Neural cell (in vitro differentiated cells): Measurements from ENCODE around the gene AHSG.

ENCODE experiments used
- CTCF ChIP-seq: fragments of 450-650 bp; IDR thresholded peaks from 2 replicates; pipeline ENCODE4 v1.5.1; 2014; ENCODE audit warnings: antibody characterized with exemption, mild to moderate bottlenecking, moderate library complexity; ENCODE audit not compliant: poor library complexity, severe bottlenecking
- EP300 ChIP-seq: fragments of 450-650 bp; conservative IDR thresholded peaks from 2 replicates; pipeline ENCODE4 v1.6.1; 2014; ENCODE audit warnings: antibody characterized with exemption, mild to moderate bottlenecking, moderate library complexity; ENCODE audit not compliant: poor library complexity, severe bottlenecking
- EZH2 ChIP-seq: fragments of 200-600, 300-800 bp; shearing (Covaris generic), sonication (generic); IDR thresholded peaks from 2 replicates; pipeline ENCODE4 v1.6.1; 2014; ENCODE audit warnings: antibody characterized with exemption, low read length, borderline replicate concordance, mild to moderate bottlenecking; ENCODE audit not compliant: insufficient read depth, poor library complexity, severe bottlenecking
- MXI1 ChIP-seq: fragments of 450-650 bp; conservative IDR thresholded peaks from 2 replicates; pipeline ENCODE4 v1.6.1; 2014; ENCODE audit warnings: antibody characterized with exemption, mild to moderate bottlenecking; ENCODE audit not compliant: poor library complexity, severe bottlenecking
- POLR2AphosphoS5 ChIP-seq: IDR thresholded peaks from 2 replicates; pipeline ENCODE4 v1.6.1; 2012
- RAD21 ChIP-seq: fragments of 450-650 bp; conservative IDR thresholded peaks from 2 replicates; pipeline ENCODE4 v1.6.1; 2014; ENCODE audit warnings: antibody characterized with exemption, mild to moderate bottlenecking, moderate library complexity
- REST ChIP-seq: IDR thresholded peaks from 2 replicates; pipeline ENCODE4 v1.6.1; 2012; ENCODE audit warnings: borderline replicate concordance
- SMC3 ChIP-seq: fragments of 450-650 bp; conservative IDR thresholded peaks from 2 replicates; pipeline ENCODE4 v1.6.1; 2014; ENCODE audit warnings: antibody characterized with exemption, mild to moderate bottlenecking, moderate library complexity; ENCODE audit not compliant: poor library complexity
- TAF1 ChIP-seq: IDR thresholded peaks from 2 replicates; pipeline ENCODE4 v1.6.1; 2012; ENCODE audit warnings: low read depth

- TF ChIP-seq CTCF = no peak
- no peak for TF ChIP-seq POLR2AphosphoS5
- TF ChIP-seq REST = no peak
- no peak for TF ChIP-seq EZH2
- TF ChIP-seq MXI1 = no peak
- TF ChIP-seq EP300 = no peak
- no peak for TF ChIP-seq RAD21
- no peak for TF ChIP-seq SMC3
- TF ChIP-seq TAF1 = no peak
Observed at GRCh38 chr3:186603159-186603558, 9.7 kb upstream of the AHSG start.
